ENCODE results near the gene HLA-DRB1.
"Not testable (repeated sequence)": the region's sequence is repeated elsewhere in the genome, so short reads cannot be mapped to it uniquely, and the experiment has no call there.

Gene HLA-DRB1

GRCh38 chr6:32609391-32609730 lies 19.7 kb upstream of the HLA-DRB1 start:
- no peak for DNase-seq

- no peak for DNase-seq
Measured at GRCh38 chr6:32608362-32608761, 18.7 kb upstream of the HLA-DRB1 start.

- DNase-seq = no peak
Measured at GRCh38 chr6:32607988-32608298, 18.3 kb upstream of the HLA-DRB1 start.

- DNase-seq = no peak
Measured at GRCh38 chr6:32607263-32607987, 17.8 kb upstream of the HLA-DRB1 start.

GRCh38 chr6:32604434-32604877 lies 14.8 kb upstream of the HLA-DRB1 start:
- no peak for DNase-seq

- DNase-seq = no peak
Measured at GRCh38 chr6:32603888-32604287, 14.2 kb upstream of the HLA-DRB1 start.

- DNase-seq = no peak
Measured at GRCh38 chr6:32603222-32603621, 13.6 kb upstream of the HLA-DRB1 start.

GRCh38 chr6:32602383-32602782 lies 12.7 kb upstream of the HLA-DRB1 start:
- no peak for DNase-seq

- no peak for DNase-seq
Measured at GRCh38 chr6:32597024-32597423, 7.4 kb upstream of the HLA-DRB1 start.

GRCh38 chr6:32590713-32591112 lies 1.1 kb upstream of the HLA-DRB1 start:
- DNase-seq = not testable (repeated sequence)

GRCh38 chr6:32588156-32588555 lies 1.5 kb downstream of the HLA-DRB1 start:
- DNase-seq = no peak

- no peak for DNase-seq
Measured at GRCh38 chr6:32583527-32583898, 6.1 kb downstream of the HLA-DRB1 start.

GRCh38 chr6:32581315-32582095 lies 8.1 kb downstream of the HLA-DRB1 start:
- DNase-seq = no peak

- DNase-seq = no peak
Measured at GRCh38 chr6:32580593-32580992, 9.1 kb downstream of the HLA-DRB1 start.

GRCh38 chr6:32578962-32579361 lies 10.7 kb downstream of the HLA-DRB1 start:
- no peak for DNase-seq

- not testable (repeated sequence) for DNase-seq
Measured at GRCh38 chr6:32577493-32577892, 12.2 kb downstream of the HLA-DRB1 start.

- DNase-seq = no peak
Measured at GRCh38 chr6:32576250-32576649, 13.4 kb downstream of the HLA-DRB1 start.

- no peak for DNase-seq
Measured at GRCh38 chr6:32570363-32570905, 19.2 kb downstream of the HLA-DRB1 start.

GRCh38 chr6:32568561-32568960 lies 21.1 kb downstream of the HLA-DRB1 start:
- no peak for DNase-seq

GRCh38 chr6:32566957-32567356 lies 22.7 kb downstream of the HLA-DRB1 start:
- DNase-seq = no peak

- DNase-seq = no peak
Measured at GRCh38 chr6:32565511-32565910, 24.1 kb downstream of the HLA-DRB1 start.

- DNase-seq = no peak
Measured at GRCh38 chr6:32562940-32563339, 26.7 kb downstream of the HLA-DRB1 start.

- no peak for DNase-seq
Measured at GRCh38 chr6:32559747-32560146, 29.9 kb downstream of the HLA-DRB1 start.

GRCh38 chr6:32558426-32559057 lies 31.1 kb downstream of the HLA-DRB1 start:
- DNase-seq = no peak
